ENCODE results near the gene VASH2.
"Not testable (repeated sequence)": the region's sequence is repeated elsewhere in the genome, so short reads cannot be mapped to it uniquely, and the experiment has no call there.

The VASH2 gene

GRCh38 chr1:212959266-212960220 is 9.2 kb downstream of the VASH2 start:
- no peak for DNase-seq

GRCh38 chr1:212960932-212961331 is 10.6 kb downstream of the VASH2 start:
- DNase-seq: no peak

- no peak for DNase-seq
These were observed 12.2 kb downstream of the VASH2 start for GRCh38 chr1:212962509-212962908.

- DNase-seq: no peak
These were observed 13.8 kb downstream of the VASH2 start for GRCh38 chr1:212964102-212964501.

GRCh38 chr1:212964993-212965392 is 14.7 kb downstream of the VASH2 start:
- not testable (repeated sequence) for DNase-seq

- no peak for DNase-seq
These were observed 16.3 kb downstream of the VASH2 start for GRCh38 chr1:212966616-212967015.

- peak; percentile 48 for DNase-seq
These were observed 17.5 kb downstream of the VASH2 start for GRCh38 chr1:212967801-212968200.

- DNase-seq: peak; percentile 84
These were observed 18.1 kb downstream of the VASH2 start for GRCh38 chr1:212968368-212968863.

- DNase-seq: no peak
These were observed 19.7 kb downstream of the VASH2 start for GRCh38 chr1:212970085-212970484.

GRCh38 chr1:212971312-212971711 is 21.0 kb downstream of the VASH2 start:
- DNase-seq: no peak

GRCh38 chr1:212973426-212973825 is 23.1 kb downstream of the VASH2 start:
- no peak for DNase-seq

GRCh38 chr1:212973899-212974298 is 23.6 kb downstream of the VASH2 start:
- DNase-seq: no peak

GRCh38 chr1:212974711-212975110 is 24.4 kb downstream of the VASH2 start:
- DNase-seq: no peak

GRCh38 chr1:212975111-212975918 is 25.0 kb downstream of the VASH2 start:
- DNase-seq: no peak

GRCh38 chr1:212976586-212976985 is 26.2 kb downstream of the VASH2 start:
- no peak for DNase-seq

- no peak for DNase-seq
These were observed 27.7 kb downstream of the VASH2 start for GRCh38 chr1:212977781-212978645.

- peak; percentile 88 for DNase-seq
These were observed 29.2 kb downstream of the VASH2 start for GRCh38 chr1:212979340-212980122.

- DNase-seq: no peak
These were observed 29.9 kb downstream of the VASH2 start for GRCh38 chr1:212980123-212980785.

GRCh38 chr1:212981025-212981495 is 30.7 kb downstream of the VASH2 start:
- peak; percentile 51 for DNase-seq

- DNase-seq: peak; percentile 86
These were observed 31.4 kb downstream of the VASH2 start for GRCh38 chr1:212981571-212982328.
